C1 segment of cervical spinal cord (tissue), 14 donors: ENCODE results near the gene CORO7.
A peak's percentile ranks its signal among the peaks of the same experiment; 100 is the strongest.

Source experiments
- DNase-seq, 14 donors: peaks; one replicate each; lab custom pipeline; 2025; lab: John Stamatoyannopoulos, UW

The CORO7 gene

GRCh38 chr16:4322121-4323052, 94.0 kb downstream of the CORO7 start:
- DNase-seq: no peak

GRCh38 chr16:4321286-4322120, 94.9 kb downstream of the CORO7 start:
- DNase-seq: peak in 1 of 14 donors; percentile 36

GRCh38 chr16:4320571-4321137, 95.7 kb downstream of the CORO7 start:
- DNase-seq: no peak

GRCh38 chr16:4319454-4320421, 96.7 kb downstream of the CORO7 start:
- DNase-seq: no peak

- no peak for DNase-seq
These were observed 97.4 kb downstream of the CORO7 start for GRCh38 chr16:4318967-4319366.

GRCh38 chr16:4318451-4318910, 97.9 kb downstream of the CORO7 start:
- DNase-seq: no peak

- peak in 1 of 14 donors; percentile 82 for DNase-seq
These were observed 98.6 kb downstream of the CORO7 start for GRCh38 chr16:4317532-4318450.

GRCh38 chr16:4316864-4317531, 99.4 kb downstream of the CORO7 start:
- peak in 9 of 14 donors; percentile 30 to 87 (median 62) for DNase-seq

GRCh38 chr16:4316108-4316863, 100.1 kb downstream of the CORO7 start:
- peak in 7 of 14 donors; percentile 21 to 64 (median 46) for DNase-seq

- peak in 10 of 14 donors; percentile 10 to 86 (median 68) for DNase-seq
These were observed 100.9 kb downstream of the CORO7 start, which contains the start of gene GLIS2 for GRCh38 chr16:4315186-4316107. GLIS2 (plus strand) TSS chr16:4316067; CDS start chr16:4332281, 16,214 bp downstream.

- peak in 2 of 14 donors; percentile 43 to 48 for DNase-seq
These were observed 101.7 kb downstream of the CORO7 start for GRCh38 chr16:4314532-4315185.

GRCh38 chr16:4313563-4314531, 102.5 kb downstream of the CORO7 start:
- DNase-seq: no peak

- peak in 4 of 14 donors; percentile 9 to 34 (median 22) for DNase-seq
These were observed 106.5 kb downstream of the CORO7 start for GRCh38 chr16:4309833-4310266.

GRCh38 chr16:4309102-4309832, 107.1 kb downstream of the CORO7 start:
- DNase-seq: no peak
